ENCODE data around the gene CLC.
A peak's percentile ranks its signal among the peaks of the same experiment; 100 is the strongest.
"Not testable (repeated sequence)": the region's sequence is repeated elsewhere in the genome, so short reads cannot be mapped to it uniquely, and the experiment has no call there.

Gene CLC

GRCh38 chr19:39737891-39738290, at the start of gene CLC:
TSS of gene CLC (minus strand) at chr19:39738029. CDS start at chr19:39737952, 77 bp downstream.
- DNase-seq: no peak

- no peak for DNase-seq
Measured at GRCh38 chr19:39780894-39781293, 43.1 kb upstream of the CLC start.

GRCh38 chr19:39778763-39779162, 40.9 kb upstream of the CLC start, which contains the start of gene LEUTX:
TSS of gene LEUTX (plus strand) at chr19:39778854. CDS start at chr19:39778921, 67 bp downstream.
- no peak for DNase-seq

GRCh38 chr19:39768786-39769185, 31.0 kb upstream of the CLC start:
- DNase-seq: no peak

GRCh38 chr19:39768334-39768733, 30.5 kb upstream of the CLC start:
- no peak for DNase-seq

- no peak for DNase-seq
Measured at GRCh38 chr19:39765091-39766076, 27.6 kb upstream of the CLC start.

- not testable (repeated sequence) for DNase-seq
Measured at GRCh38 chr19:39761851-39762250, 24.0 kb upstream of the CLC start.

- peak; percentile 14 for DNase-seq
Measured at GRCh38 chr19:39759457-39760184, 21.8 kb upstream of the CLC start.

GRCh38 chr19:39754971-39755370, 17.1 kb upstream of the CLC start:
- no peak for DNase-seq

GRCh38 chr19:39754544-39754943, 16.7 kb upstream of the CLC start:
- DNase-seq: no peak

- no peak for DNase-seq
Measured at GRCh38 chr19:39752795-39753194, 15.0 kb upstream of the CLC start.

- DNase-seq: no peak
Measured at GRCh38 chr19:39752390-39752789, 14.6 kb upstream of the CLC start.

- DNase-seq: no peak
Measured at GRCh38 chr19:39749981-39750380, 12.2 kb upstream of the CLC start.

- DNase-seq: no peak
Measured at GRCh38 chr19:39746836-39747529, 9.2 kb upstream of the CLC start.

- DNase-seq: peak; percentile 39
Measured at GRCh38 chr19:39745643-39746042, 7.8 kb upstream of the CLC start.

GRCh38 chr19:39740395-39740794, 2.6 kb upstream of the CLC start:
- DNase-seq: no peak

- peak; percentile 43 for DNase-seq
Measured at GRCh38 chr19:39738814-39739213, 985 bp upstream of the CLC start.

- no peak for DNase-seq
Measured at GRCh38 chr19:39737351-39737750, 478 bp downstream of the CLC start.

GRCh38 chr19:39736088-39736487, 1.7 kb downstream of the CLC start:
- no peak for DNase-seq

GRCh38 chr19:39735688-39736087, 2.1 kb downstream of the CLC start:
- DNase-seq: no peak

GRCh38 chr19:39733841-39734240, 4.0 kb downstream of the CLC start:
- no peak for DNase-seq

- no peak for DNase-seq
Measured at GRCh38 chr19:39731685-39732084, 6.1 kb downstream of the CLC start.

- no peak for DNase-seq
Measured at GRCh38 chr19:39729594-39729993, 8.2 kb downstream of the CLC start.
